Non-pigmented ciliary epithelial cell (primary cell): ENCODE measurements around the gene NEO1.

Experiments
- DNase-seq: peaks from one replicate; pipeline ENCODE4 v3.0.0-alpha.2; 2010; ENCODE audit warnings: low read depth

NEO1 gene

GRCh38 chr15:73075160-73075859 lies 23.0 kb downstream of the NEO1 start:
- no peak for DNase-seq

GRCh38 chr15:73078291-73078690 lies 26.0 kb downstream of the NEO1 start:
- DNase-seq, result no peak

- DNase-seq, result peak; percentile 56
These were observed 26.5 kb downstream of the NEO1 start for GRCh38 chr15:73078722-73079121.

GRCh38 chr15:73079565-73079964 lies 27.3 kb downstream of the NEO1 start:
- no peak for DNase-seq

GRCh38 chr15:73081321-73081958 lies 29.2 kb downstream of the NEO1 start:
- DNase-seq, result peak; percentile 24

- DNase-seq, result no peak
These were observed 30.5 kb downstream of the NEO1 start for GRCh38 chr15:73082812-73083211.

GRCh38 chr15:73087098-73087497 lies 34.8 kb downstream of the NEO1 start:
- no peak for DNase-seq

GRCh38 chr15:73105064-73105463 lies 52.8 kb downstream of the NEO1 start:
- no peak for DNase-seq

- DNase-seq, result no peak
These were observed 56.4 kb downstream of the NEO1 start for GRCh38 chr15:73108676-73109075.

GRCh38 chr15:73109765-73110164 lies 57.5 kb downstream of the NEO1 start:
- DNase-seq, result no peak

- no peak for DNase-seq
These were observed 57.9 kb downstream of the NEO1 start for GRCh38 chr15:73110201-73110600.

GRCh38 chr15:73114064-73114463 lies 61.8 kb downstream of the NEO1 start:
- DNase-seq, result no peak

- DNase-seq, result no peak
These were observed 63.9 kb downstream of the NEO1 start for GRCh38 chr15:73116164-73116563.

- DNase-seq, result no peak
These were observed 65.8 kb downstream of the NEO1 start for GRCh38 chr15:73118055-73118454.

GRCh38 chr15:73119478-73119877 lies 67.2 kb downstream of the NEO1 start:
- DNase-seq, result no peak

GRCh38 chr15:73120269-73120668 lies 68.0 kb downstream of the NEO1 start:
- DNase-seq, result no peak

- DNase-seq, result no peak
These were observed 73.0 kb downstream of the NEO1 start for GRCh38 chr15:73125219-73125618.

GRCh38 chr15:73127302-73127936 lies 75.2 kb downstream of the NEO1 start:
- no peak for DNase-seq

- DNase-seq, result no peak
These were observed 78.6 kb downstream of the NEO1 start for GRCh38 chr15:73130830-73131229.

GRCh38 chr15:73134196-73134595 lies 81.9 kb downstream of the NEO1 start:
- no peak for DNase-seq

GRCh38 chr15:73139041-73139743 lies 86.9 kb downstream of the NEO1 start:
- no peak for DNase-seq

GRCh38 chr15:73139744-73140553 lies 87.7 kb downstream of the NEO1 start:
- DNase-seq, result no peak
